Measurements from ENCODE around the gene ARFGAP3.

The ARFGAP3 gene

GRCh38 chr22:42863349-42863961 lies 6.4 kb upstream of the ARFGAP3 start:
- no peak for DNase-seq (ENCODE audit: low read depth, low spot score)

DNA sequence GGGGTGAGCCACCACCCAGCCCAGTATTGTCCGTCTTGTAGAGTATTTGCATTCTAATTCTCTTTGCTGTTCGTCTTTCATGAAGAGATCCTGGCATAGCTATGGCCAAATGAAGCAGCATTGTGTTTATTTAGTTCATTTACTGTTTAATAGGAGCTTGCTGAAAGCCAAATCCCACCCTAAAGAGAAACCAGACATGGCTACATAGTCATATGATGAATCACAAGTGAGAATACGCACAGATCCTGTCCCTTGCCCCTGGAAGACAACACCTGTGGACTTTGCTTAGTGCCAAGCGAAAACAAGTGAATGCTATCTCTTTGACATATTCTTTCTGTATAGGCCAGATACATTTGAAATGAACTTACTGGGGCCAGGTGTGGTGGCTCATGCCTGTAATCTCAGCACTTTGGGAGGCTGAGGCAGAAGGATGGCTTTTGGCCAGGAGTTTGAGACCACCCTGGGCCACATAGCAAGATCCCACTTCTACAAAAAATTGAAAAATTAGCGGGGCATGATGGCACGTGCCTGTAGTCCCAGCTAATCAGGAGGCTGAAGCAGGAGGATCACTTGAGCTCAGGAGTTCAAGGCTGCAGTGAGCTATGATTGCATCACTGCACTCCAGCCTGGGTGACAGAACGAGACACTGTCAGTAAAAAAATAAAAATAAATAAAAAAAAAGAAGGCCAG lies 5.1 kb upstream of the ARFGAP3 start:
- no peak for DNase-seq (ENCODE audit: low read depth, low spot score)

GRCh38 chr22:42860968-42861367 lies 3.9 kb upstream of the ARFGAP3 start:
- no peak for DNase-seq (ENCODE audit: low read depth, low spot score)

DNA sequence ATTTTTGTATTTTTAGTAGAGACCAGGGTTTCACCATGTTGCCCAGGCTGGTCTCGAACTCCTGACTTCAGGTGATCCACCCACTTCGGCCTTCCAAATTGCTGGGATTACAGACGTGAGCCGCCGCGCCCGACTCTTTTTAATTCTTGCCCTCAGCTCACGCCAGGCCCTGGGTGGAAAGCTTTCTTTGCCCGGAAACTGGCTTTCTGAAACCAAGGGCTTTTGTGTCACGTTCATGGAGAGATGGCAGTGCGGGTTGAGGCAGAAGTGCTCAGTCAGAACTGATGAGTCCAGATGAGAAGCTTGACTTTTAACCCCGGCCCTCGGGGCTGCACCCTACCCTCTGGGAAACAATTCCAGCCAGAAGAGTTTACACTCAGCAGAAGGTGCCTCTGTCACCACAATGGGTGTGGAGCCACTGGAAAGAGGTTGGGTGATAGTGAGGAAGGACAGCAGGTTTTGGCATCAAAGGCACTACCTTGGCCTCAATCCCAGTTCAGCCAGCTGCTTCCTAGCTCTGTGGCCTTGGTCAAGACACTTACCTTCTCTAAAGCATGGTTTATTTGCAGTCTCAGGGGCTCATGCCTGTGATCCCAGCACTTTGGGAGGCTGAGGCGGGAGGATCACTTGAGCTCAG lies 890 bp upstream of the ARFGAP3 start:
- DNase-seq (ENCODE audit: low read depth, low spot score) = no peak

- peak; percentile 35 for DNase-seq (ENCODE audit: low read depth, low spot score)
Observed at GRCh38 chr22:42856179-42856864, 751 bp downstream of the ARFGAP3 start.

DNA sequence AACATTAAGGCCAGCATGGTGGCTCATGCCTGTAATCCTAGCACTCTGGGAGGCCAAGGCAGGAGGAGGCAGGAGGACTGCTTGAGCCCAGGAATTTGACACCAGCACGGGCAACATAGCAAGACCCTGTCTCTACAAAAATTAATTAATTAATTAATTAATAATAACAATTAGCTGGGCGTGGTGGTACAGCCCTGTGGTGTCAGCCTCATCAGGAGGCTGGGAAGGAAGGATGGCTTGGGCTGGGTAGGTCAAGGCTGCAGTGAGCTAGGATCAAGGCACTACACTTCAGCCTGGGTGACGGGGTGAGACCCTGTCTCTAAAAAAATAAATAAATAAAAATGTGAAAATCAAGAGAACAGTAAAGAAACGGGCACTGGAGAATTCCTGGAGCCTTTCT lies 1.4 kb downstream of the ARFGAP3 start:
- DNase-seq (ENCODE audit: low read depth, low spot score) = no peak

- no peak for DNase-seq (ENCODE audit: low read depth, low spot score)
Observed at GRCh38 chr22:42855211-42855610, 1.9 kb downstream of the ARFGAP3 start.

DNA sequence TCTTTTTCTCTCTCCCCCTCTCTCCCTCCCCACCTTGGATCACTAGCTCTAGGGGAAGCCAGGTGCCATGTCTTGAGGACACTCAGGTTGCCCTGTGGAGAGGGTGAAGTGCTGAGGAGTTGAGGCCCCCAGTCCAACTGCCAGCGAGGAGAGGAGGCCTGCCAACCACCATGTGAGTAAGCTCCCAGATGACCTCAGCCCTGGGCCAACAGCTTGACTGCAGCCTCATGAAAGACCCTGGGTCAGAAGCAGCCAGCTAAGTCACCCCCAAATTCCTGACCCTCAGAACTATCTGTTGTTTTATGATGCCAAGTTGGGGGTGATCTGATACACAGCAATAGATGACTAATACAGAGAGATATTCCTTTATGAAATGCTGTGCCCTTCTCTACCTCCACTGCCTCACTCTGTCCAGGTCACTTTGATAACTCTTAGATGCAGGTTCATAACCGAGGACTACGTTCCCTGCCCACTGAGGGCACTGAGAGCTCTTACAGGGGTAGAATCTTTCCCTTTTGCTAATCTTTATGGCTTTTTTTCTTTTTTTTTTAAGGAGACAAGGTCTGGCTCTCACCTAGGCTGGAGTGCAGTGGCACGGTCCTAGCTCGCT lies 8.0 kb downstream of the ARFGAP3 start:
- DNase-seq (ENCODE audit: low read depth, low spot score) = no peak

DNA sequence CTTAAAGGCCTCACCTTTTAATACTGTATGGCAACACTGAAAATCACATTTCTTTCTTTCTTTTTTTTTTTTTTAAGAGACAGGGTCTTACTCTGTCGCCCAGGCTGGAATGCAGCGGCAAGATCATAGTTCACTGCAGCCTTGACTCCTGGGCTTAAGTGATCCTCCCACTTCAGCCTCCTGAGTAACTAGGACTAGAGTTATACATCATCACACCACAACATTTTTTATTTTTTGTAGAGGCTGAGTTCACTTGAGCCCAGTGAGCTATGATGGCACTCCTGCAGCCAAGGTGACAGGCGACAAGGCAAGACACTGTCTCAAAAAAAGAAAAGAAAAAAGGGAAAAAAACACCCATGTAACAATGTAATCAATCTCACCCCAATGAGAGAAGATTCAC lies 10.0 kb downstream of the ARFGAP3 start:
- no peak for DNase-seq (ENCODE audit: low read depth, low spot score)

DNA sequence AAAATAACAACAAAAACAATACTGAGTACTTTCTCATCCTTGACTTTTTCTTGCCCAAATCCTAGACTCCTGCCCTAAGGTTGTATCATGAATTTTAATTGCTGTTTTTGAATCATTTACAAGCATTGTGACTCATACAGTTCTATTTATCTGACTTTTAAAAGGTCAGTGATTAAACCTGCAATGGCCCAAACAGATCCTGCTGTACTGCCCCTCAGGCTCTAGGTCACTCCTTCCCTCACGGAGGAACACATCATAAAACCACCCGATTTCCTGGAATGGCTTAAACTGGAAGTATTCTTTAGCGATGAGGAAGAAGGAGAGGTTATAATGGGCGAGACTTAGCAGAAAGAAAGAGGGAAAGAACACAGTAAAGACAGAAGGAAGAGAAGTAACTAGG lies 12.3 kb downstream of the ARFGAP3 start:
- DNase-seq (ENCODE audit: low read depth, low spot score) = peak; percentile 31

- no peak for DNase-seq (ENCODE audit: low read depth, low spot score)
Observed at GRCh38 chr22:42842658-42843370, 14.3 kb downstream of the ARFGAP3 start.

DNA sequence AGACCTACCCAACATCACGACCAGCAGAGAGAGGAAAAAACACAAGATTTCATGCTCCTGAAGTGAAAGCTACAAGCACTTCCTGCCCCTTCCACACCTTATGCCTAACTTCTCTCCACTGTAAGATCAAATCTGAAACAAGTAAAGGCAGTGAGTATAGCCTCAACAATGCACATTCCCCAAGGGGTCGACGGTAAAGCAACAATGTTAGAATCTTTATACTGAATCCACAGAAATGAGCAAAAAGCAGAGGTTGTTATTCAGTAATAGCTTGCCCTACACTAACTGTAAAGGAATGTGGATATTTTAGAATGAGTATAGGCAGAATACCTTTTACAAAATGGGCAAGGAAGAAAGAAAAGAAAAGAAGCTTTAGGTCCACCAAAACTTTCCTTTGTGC lies 15.6 kb downstream of the ARFGAP3 start:
- DNase-seq (ENCODE audit: low read depth, low spot score) = no peak

- DNase-seq (ENCODE audit: low read depth, low spot score) = no peak
Observed at GRCh38 chr22:42837556-42837955, 19.5 kb downstream of the ARFGAP3 start.

- no peak for DNase-seq (ENCODE audit: low read depth, low spot score)
Observed at GRCh38 chr22:42836026-42836425, 21.0 kb downstream of the ARFGAP3 start.

DNA sequence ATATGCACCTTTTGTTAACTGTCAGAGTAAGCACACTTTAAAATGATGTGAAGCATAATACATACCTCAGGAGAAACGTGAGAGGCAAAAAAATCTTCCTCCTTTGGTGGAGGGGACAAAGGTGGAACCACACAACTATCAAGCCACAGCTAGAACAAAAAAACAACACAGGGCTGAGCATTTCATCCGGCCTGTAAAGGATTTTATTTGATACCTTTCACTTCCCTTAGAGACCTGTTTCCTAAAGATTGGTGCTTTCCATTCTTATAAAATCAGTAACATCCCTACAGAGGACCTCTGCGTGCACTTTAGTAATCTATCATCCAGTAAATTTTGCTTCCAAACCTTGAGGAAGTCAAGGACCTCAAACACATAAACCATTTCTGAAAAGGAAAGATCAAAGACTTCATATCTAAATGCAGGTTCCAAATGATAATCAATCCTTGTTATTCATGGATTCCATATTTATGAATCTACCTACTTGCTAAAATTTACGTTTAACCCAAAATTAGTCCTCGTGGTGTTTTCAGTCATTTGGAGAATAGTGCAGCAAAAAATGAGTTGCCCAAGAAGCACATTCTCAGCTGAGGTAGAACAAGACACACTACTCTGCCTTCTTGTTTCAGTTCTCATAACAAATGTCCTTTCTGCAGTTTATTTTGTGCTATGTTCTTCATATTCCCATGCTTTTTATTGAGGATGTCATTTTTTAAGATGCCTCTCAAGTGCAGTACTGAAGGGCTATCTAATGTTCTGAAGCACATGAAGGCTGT lies 22.7 kb downstream of the ARFGAP3 start:
- DNase-seq (ENCODE audit: low read depth, low spot score) = no peak

- no peak for DNase-seq (ENCODE audit: low read depth, low spot score)
Observed at GRCh38 chr22:42833104-42833503, 24.0 kb downstream of the ARFGAP3 start.

DNA sequence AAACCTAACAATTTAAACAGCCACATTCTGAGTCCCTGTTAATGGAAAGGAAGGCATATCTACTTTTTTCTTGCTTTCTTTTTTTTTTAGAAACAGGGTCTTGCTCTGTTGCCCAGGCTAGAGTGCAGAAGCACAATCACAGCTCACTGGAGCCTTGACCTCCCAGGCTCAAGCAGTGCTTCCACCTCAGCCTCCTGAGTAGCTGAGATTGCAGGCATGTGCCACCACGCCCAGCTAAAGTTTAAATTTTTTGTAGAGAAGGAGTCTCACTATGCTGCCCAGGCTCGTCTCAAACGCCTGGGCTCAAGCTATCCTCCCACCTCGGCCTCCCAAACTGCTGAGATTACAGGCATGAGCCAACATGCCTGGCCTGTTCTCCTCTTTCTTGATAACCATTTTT lies 25.4 kb downstream of the ARFGAP3 start:
- DNase-seq (ENCODE audit: low read depth, low spot score) = no peak

DNA sequence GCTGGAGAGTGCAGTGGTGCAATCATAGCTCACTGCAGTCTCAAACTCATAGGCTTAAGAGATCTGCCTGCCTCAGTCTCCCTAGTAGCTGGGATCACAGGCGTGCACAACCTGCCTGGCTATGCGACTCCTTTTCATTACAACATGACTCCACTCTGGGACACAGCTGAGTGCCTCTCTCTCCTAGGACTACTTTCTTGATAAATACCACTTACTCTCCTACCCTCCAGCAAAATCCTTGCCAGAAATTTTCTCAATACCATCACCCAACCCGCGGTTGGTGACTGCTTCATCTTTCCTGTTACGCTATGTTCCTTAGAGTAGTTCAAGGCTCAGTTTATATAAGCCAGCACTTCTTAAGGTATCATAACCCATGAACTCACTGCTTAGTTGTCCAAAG lies 26.9 kb downstream of the ARFGAP3 start:
- DNase-seq (ENCODE audit: low read depth, low spot score) = no peak

DNA sequence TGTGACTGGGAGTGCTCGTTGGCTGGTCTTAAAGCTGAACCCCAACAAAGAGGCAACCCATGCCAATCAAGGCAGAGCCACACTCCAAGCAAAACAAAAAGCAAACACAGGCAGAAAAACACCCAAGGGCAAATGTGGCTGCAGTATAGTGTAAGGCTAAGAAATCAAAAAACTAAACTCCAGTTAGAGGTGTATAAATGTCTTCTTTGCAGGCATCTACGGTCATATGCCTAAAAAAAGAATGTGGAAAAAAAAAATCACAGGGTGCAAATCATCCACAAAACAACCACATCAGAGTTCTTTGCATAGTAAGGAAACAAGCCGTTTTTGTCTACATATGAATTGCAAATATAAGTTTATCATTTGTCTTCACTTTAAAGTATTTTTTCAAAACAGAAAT lies 27.8 kb downstream of the ARFGAP3 start:
- no peak for DNase-seq (ENCODE audit: low read depth, low spot score)

DNA sequence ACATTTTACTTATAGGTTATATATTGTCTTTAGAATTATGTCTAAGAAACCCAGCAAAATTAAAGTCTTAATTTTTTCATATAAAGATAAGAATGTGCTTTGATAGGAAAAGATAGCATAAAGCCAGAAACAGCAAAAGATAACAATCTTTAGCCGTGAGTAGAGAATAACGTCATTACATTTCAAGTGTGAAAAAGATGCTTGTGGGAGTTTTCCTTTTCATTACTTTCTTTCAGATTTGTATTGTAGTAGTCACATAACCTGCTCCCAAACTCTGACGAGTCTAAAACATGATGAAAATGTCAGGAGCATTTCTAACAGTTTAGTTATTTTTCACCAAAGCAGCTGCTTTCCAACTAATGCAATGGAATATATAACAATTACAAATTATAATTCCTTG lies 31.3 kb downstream of the ARFGAP3 start:
- DNase-seq (ENCODE audit: low read depth, low spot score) = no peak

- no peak for DNase-seq (ENCODE audit: low read depth, low spot score)
Observed at GRCh38 chr22:42821386-42821785, 35.7 kb downstream of the ARFGAP3 start.
